HCT116 (cell line): ENCODE data around the gene MALRD1.

ENCODE experiments used
- CEBPB ChIP-seq: IDR thresholded peaks from 2 replicates; pipeline ENCODE4 v1.6.1; 2012; ENCODE audit warnings: low read depth
- CTCF ChIP-seq, 3 experiments: fragments of 200-600 bp in 1 of 3; sonication (generic) in 1 of 3; IDR thresholded peaks in 2 of 3; conservative IDR thresholded peaks in 1 of 3; 2 replicates each; pipeline ENCODE4 v1.5.1; 2012 to 2017; ENCODE audit warnings: low read depth in 2 of 3, low read length in 2 of 3, antibody characterized with exemption in 1 of 3, borderline replicate concordance in 1 of 3, control low read depth in 1 of 3, mild to moderate bottlenecking in 1 of 3, mixed read lengths in 1 of 3, mixed run types in 1 of 3, moderate library complexity in 1 of 3; ENCODE audit not compliant: insufficient read depth in 1 of 3
- EGR1 ChIP-seq: IDR thresholded peaks from 2 replicates; pipeline ENCODE4 v1.6.1; 2012; ENCODE audit warnings: low read depth
- ELF1 ChIP-seq: IDR thresholded peaks from 2 replicates; pipeline ENCODE4 v1.6.1; 2012; ENCODE audit warnings: low read depth, borderline replicate concordance
- EZH2 ChIP-seq: fragments of 200-600 bp; sonication (generic); IDR thresholded peaks from 2 replicates; pipeline ENCODE4 v1.6.1; 2017; ENCODE audit warnings: antibody characterized with exemption, mixed run types
- FOSL1 ChIP-seq: IDR thresholded peaks from 2 replicates; pipeline ENCODE4 v1.6.1; 2012; ENCODE audit warnings: low read depth
- JUND ChIP-seq: IDR thresholded peaks from 2 replicates; pipeline ENCODE4 v1.6.1; 2012
- POLR2A ChIP-seq: IDR thresholded peaks from 2 replicates; pipeline ENCODE4 v1.7.0; 2011; ENCODE audit warnings: borderline replicate concordance; ENCODE audit not compliant: insufficient read depth, insufficient read length; ENCODE audit errors: extremely low read depth
- RAD21 ChIP-seq: IDR thresholded peaks from 2 replicates; pipeline ENCODE4 v1.6.1; 2012; ENCODE audit warnings: low read depth, mild to moderate bottlenecking
- SIN3A ChIP-seq: IDR thresholded peaks from 2 replicates; pipeline ENCODE4 v1.6.1; 2012; ENCODE audit warnings: low read depth
- YY1 ChIP-seq: IDR thresholded peaks from 2 replicates; pipeline ENCODE4 v1.6.1; 2011; ENCODE audit warnings: low read length, low read depth, moderate library complexity, mild to moderate bottlenecking; ENCODE audit not compliant: insufficient replicate concordance; ENCODE audit errors: extremely low read depth
- ZBTB33 ChIP-seq: IDR thresholded peaks from 2 replicates; pipeline ENCODE4 v1.6.1; 2011; ENCODE audit warnings: mild to moderate bottlenecking, low read length, moderate library complexity; ENCODE audit not compliant: insufficient replicate concordance; ENCODE audit errors: extremely low read depth
- ZFX ChIP-seq: fragments of 450-650 bp; IDR thresholded peaks from 2 replicates; pipeline ENCODE4 v1.6.1; 2017
- TF ChIP-seq, protein P1 (sequence below): IDR thresholded peaks from 2 replicates; pipeline ENCODE4 v1.6.1; 2012

DNA sequence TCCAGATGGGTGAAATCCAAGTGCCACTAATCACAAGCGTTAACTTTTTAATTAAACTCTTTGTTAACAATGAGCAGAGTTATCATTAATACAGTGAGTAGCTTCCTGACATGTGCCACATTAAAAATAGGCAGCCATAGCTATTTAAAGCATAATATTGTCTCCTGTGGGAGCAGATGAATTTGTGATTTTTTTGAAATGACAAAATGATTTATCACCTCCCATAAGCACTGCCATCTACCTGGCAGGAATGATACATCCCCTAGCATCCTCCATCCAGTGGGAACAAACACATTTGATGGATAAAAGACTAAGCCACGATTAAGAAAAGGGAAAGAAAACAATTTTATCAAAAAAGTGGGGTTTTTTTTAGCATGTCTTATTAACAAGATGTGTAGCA lies 605.3 kb downstream of the MALRD1 start:
- TF ChIP-seq EZH2 (no peak), RAD21 (no peak), FOSL1 (no peak), CTCF (IDR thresholded peaks at IDR 0.05 in 2 of 3, conservative IDR thresholded peaks at IDR 0.05 in 1 of 3; ENCODE audit: borderline replicate concordance in 1 of 3, insufficient read depth in 1 of 3, low read depth in 2 of 3, low read length in 2 of 3) (no peak), JUND (no peak), SIN3A (no peak), YY1 (no peak), ZFX (no peak), POLR2A (no peak), CEBPB (no peak), ELF1 (no peak), EGR1 (no peak), ZBTB33 (no peak)
- TF ChIP-seq, protein P1, sequence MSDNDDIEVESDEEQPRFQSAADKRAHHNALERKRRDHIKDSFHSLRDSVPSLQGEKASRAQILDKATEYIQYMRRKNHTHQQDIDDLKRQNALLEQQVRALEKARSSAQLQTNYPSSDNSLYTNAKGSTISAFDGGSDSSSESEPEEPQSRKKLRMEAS: no peak
